ENCODE measurements around the gene SNCA.
A peak's percentile ranks its signal among the peaks of the same experiment; 100 is the strongest.

SNCA gene

DNA sequence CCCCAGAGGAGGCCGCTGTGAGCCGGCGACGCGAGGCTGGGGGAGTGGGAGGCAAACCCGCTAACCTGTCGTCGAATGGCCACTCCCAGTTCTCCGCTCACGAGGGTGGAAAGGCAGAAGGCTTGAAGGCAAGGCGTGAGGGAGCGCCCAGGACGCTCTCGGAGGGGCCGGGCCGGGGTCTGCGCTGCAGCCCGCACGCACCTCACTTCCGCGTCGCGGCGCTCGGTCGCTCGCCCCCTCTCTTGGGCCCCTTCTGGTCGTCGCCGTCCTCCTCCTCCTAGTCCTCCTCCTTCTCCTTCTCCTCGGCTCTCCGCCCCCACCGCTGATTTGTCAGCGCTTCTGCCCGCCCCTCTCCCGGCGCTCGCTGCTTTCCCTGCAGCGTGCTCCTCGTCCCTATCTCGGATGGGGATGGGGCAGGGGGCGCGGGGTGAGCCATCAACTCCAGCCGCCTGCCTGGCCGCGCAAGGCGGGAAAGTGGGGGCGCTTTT, at the start of gene SNCA:
Gene SNCA, minus strand, starts transcription at position 265 of the 488 bp plus-strand sequence. CDS start 1,494 bp downstream, outside the sequence.
- peak; percentile 72 for DNase-seq (ENCODE audit: low read depth)

DNA sequence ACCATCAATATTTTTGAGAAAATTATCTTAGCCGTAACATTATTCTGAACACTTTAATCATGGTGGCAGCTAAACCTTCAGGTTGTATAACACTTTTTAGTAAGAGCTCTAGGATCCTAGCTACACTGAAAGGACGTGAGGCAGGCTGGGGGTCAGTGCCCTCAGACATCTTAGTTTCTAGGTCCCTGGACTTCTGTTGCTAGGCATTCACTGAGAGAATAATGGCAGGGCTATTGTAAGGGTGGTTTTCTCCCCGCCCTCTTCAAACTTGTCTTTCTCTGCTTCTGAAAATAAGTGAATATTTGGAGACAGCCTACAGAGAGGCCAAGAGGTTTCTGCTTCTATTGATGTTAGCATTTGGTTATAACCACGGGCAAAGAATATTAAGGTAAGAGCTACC, 42.3 kb upstream of the SNCA start:
- DNase-seq (ENCODE audit: low read depth), result no peak

DNA sequence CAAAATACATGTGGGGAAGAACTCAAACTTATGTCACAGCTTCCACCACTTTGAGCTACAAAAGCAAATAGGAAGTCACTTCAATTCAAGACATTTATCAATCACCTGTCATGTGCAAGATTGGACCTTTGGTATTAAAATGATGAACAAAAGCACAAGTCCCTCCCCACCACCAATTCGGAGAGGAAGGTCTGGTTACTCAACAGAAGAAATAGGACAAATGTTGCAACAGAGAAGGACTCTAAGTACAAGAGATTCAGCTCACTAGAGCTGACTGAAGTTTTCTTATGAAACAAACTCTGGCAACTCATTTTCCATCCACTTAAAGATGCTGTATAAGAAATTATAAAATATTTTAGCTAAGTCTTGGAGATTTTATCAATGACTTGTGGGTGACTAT, 41.6 kb upstream of the SNCA start:
- peak; percentile 31 for DNase-seq (ENCODE audit: low read depth)

DNA sequence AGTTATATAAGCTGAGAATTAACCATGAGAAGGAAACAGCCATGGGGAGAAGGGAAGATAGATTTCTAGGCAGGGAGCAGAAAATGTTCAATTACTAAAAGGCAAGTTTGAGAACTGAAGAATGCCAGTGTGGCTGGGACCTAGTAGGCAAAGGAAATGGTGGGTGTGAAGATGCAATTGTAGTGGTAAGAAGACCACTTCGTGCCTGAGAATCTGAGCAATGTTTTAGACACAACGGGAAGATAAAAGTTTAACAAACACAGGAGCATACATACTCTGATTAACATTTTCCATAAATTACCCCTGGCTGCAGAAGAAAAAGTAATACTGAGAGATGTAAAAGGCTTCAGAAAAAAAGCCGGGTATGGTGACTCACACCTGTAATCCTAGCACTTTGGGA, 39.6 kb upstream of the SNCA start:
- no peak for DNase-seq (ENCODE audit: low read depth)

DNA sequence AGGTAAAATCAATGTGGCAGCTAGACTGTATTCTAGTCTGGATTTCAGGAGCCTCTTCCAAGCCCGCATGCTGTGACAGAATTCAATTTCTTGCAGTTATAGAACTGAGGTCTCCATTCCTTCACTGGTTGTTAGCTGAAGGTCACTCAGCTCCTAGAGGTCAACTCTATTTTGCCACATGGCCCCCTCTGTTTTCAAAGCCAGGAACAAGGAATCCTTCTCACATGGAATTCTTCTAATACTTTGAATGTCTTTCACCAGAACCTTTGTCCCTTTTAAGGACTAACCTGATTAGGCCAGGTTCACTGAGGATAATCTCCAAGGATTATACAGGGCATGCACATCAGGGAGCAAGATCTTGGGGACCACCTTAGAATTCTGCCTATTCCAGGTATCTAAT, 34.2 kb upstream of the SNCA start:
- DNase-seq (ENCODE audit: low read depth), result no peak

DNA sequence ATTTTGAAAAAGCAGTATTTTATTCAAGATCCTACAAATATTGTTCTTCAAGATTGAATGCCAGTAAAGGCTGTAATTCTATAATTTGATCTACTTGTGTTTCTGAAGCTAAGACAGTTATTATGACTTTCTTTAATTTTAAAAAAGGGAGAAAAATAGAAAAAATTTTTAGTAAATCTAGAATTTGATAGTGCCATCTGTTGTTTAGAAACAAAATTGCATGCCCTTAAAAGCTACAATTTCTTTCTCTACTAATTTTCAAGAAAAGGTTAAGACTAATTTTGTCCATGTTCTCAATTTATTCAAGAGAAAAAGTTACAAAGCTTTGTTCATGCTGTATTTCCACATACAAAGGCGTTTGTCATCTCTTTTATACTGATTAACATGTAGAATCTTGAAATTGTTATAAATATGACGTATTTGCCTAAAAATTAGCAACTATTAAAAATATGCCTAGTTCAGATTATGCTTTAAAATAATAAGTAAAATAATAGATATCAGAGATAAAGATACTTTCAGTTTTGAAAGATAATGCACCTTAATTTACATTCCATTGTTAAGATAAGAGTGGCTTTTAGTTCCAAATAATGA, 32.1 kb upstream of the SNCA start:
- no peak for DNase-seq (ENCODE audit: low read depth)

DNA sequence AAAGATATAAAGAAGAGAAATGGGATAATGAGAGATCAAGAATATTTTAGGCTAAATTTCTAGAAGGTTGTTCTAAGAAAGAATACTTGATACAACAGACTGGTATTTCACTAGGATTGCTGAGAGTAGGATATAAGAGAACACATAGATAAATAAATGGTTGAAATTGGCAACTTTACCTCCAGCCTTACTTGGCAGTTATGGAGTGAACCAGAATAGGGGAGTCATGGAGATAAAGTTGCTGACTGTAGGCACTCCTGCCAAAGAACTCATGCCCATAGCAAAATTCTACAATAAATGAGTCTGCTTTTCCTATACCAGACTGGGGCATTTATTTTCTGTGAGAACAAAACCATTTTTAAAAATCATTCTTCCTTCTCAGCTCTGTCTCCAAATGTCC, 31.3 kb upstream of the SNCA start:
- DNase-seq (ENCODE audit: low read depth), result peak; percentile 52

DNA sequence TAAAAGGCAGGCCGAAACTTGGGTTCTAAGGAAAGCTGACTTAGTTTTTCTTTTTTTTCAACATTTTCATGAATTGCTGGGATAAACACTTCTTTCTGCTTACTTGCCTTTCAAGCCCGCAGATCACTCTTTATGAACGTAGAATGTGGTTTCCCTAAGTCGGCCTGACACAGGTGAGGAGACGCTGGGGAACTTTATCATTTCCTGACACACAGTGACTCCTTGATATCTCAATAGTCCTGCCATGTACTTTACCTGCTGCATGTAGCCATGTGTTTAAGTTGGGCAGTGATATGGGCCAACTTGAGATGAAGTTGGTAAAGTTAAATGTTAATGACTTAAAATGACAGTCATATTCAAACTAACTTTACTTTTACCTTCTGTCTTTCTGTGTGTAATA, 26.6 kb upstream of the SNCA start:
- no peak for DNase-seq (ENCODE audit: low read depth)

DNA sequence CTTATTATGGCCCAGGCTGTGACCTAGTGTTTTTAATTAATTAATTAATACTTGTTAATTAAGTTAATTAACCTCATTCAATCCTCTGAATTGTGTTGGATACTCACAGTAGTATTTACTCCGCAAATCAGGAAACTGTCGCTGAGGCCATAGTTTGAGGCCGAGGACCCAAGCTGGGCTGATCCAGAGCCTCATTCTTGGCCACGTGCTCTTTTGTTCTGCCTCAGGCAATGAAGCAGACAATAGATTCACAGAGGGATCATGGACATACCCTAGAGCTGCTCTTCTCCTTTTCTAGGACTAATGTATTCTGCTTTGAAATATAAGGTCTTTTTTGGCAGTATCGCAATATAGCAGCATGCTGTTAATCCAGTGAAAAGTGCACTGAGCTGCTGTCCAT, 24.0 kb upstream of the SNCA start:
- DNase-seq (ENCODE audit: low read depth), result no peak

DNA sequence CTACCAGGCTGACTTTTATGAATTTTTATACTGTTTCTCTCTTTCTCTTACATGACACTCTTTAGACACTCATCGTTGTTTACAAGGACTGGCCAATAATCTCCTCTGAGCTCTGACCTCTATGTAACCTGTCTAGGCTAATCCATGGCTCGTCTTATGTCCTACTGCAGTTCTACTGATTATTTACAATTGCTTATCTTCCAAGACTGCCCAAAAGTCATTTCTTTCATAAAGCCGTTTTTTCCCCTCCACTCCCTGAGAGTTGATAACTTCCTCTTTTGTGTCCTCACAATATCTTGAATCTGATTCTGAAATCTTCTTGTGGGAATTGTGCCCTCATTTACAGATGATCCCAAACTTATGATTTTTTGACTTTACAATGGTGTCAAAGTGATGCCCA, 18.3 kb upstream of the SNCA start:
- DNase-seq (ENCODE audit: low read depth), result no peak

DNA sequence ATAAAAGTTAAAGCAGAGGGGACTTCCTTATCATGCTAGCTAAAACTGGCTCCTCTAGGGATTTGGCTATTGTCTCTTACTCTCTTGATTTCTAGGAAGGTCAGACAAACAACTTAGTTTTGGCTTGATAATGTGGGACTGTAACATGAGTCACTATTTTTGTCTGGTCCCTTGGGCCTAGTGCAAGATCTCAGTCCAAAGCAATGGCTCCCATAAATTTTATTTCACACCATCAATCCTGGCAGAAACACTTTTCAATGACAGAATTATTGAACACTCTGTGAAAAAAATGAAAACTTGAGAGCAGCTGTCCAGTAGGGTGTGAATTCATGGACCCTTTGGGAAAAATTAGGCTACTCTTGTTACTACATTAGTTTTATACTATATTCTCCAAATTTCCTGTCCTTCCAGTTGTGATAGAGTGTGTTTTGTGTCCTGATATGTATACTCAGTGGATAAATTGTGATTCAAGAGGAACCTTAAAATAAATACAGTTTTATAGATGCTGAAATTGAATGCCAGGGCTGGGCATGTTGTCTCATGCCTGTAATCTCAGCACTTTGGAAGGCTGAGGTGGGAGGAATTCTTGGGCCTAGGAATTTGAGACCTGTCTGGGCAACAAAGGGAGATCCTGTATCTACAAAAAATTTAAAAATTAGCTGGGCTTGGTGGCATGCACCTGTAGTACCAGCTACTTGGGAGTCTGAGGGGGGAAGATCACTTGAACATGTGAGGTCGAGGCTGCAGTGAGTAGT, 10.8 kb upstream of the SNCA start:
- DNase-seq (ENCODE audit: low read depth), result no peak

DNA sequence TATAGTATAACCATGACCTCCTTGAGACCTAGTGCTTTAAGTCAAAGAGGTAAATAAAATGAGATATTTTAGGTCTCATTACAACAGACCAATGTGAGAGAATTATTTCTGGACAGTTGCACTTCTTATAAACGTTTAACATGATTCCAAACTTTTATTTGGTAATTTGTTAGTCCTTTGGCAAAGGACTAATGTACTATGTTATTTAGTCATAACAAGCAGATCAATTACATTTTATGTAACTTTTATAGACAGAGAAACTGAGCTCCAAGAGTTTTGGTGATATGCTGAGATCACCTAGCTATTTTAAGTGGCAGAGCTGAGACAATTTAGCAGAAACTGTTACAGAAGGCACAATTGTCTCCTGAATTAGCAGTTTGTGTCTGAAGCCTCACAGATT, 2.6 kb upstream of the SNCA start:
- no peak for DNase-seq (ENCODE audit: low read depth)

DNA sequence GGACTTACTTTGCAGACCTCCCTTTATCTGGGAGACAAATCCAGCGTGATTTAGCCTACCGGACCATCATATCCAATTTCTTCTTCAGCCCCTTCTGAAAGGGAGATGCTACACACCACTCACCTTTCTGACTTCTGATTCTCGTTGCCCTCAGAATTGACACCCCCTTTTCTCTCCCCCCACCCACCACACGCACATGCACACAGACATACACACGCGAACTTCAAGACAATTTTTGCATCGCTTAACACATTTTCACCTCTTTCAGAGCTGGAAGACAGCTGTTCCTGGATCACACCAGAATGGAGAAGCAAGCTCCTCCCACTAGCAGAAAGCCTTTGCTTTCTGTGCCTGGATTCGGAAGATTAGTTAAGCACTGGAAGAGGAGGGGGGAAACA, 1.0 kb upstream of the SNCA start:
- DNase-seq (ENCODE audit: low read depth), result no peak

DNA sequence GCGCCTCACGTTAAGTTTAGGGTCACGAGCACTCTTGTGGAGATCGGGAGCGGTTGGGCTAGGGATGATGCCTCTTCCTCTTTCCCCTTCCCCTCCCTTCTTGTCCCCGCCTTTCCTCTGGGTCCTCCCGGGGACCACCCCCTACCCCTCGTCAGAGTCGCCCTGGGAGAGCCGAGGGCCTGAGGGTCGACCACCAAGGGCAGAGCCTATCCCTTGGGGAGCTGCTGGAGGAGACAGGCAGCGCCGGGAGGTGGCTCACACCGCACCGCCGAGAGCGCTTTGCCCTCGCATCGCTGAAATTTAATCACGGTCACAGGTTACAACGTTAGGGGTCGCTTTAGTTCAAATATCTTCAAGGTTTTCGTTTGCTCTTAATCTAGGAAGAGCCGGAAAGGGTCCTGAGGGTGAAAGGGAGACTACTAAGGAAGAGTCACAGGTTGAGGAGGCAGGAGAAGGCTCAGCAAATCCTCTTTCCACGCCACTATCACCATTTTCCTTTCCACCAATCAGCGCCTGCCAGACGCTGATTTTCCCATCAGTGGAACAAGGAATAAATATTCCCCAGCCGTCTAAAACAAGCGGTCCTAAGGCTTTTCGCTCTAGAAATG, 528 bp upstream of the SNCA start:
- DNase-seq (ENCODE audit: low read depth), result peak; percentile 16

DNA sequence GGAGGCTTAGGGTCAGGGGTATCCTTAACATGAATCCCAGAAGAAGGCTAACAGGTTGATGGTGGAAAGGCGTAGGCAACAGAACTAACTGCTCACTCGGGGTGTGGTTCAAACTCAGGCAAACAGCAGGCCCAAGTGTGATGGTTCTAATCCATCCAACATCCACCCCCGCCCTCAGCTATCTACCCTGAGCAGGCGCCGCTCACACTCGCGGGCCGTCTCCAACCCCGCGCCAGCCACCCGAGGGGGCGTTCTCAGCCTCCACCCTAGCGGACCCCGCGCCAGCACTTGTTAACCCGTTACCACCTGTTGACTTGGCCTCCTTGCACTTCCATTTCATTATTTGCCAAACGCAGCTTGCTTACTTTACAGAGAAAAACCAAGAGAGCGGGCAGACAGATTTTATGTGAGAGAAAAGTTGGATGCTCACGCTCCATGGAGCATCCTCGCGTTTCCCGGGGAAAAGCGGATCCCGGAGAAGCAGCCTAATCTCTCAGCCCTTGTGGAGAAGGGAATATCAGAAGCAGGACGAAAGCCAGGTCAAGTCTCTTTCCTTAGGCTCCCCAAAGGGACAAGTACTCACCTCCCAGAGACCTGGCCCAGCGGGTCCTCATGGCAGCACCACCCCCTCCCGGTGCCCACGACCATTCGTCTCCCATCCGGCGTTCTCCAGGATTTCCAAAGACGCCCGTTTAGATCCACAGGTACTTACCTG, 773 bp downstream of the SNCA start:
- no peak for DNase-seq (ENCODE audit: low read depth)

DNA sequence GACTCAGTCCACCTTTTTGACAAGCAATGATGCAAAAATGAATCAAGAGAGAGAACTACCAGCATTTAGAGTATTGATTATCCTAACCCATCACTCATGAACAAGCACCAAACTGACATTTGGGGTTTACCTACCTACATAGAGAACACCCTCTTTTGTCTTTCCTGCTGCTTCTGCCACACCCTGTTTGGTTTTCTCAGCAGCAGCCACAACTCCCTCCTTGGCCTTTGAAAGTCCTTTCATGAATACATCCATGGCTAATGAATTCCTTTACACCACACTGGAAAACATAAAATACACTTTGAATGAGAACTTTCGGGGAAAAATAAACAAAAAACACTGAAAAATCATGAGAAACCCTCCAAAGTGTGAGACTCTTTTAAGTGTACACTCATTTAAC, 1.5 kb downstream of the SNCA start:
- no peak for DNase-seq (ENCODE audit: low read depth)

DNA sequence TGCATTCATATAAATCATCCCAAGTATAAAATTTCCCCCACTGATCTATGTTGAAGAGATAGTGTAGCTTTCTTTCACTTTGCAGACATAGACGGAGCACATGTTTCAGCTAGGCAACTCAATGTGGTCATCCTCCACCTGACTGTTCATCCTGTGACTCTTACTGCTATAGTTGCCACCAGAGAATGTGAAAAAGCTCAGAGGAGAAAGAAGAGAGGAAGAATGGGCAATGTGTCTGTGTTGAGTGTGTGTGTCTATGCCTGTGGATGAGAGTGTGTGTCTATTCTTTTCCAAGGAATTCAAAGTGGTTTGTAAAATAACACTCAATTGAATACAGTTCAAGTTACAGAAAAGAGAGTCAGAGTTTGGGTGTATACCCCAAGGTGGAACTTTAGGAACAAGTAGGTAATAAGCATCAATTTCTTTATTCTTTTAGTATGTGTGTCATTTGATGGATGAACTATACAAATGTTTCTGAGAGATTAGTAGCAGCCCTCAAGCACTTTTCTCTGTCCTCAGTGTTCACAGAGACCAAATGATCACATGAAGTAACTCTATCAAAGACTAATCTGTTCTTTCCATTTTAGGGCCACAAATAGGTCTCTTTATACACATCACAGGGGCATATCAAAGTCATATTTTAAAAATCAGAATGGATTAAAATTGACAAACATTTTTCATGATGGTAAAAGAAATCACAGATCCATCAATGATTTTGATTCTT, 2.3 kb downstream of the SNCA start:
- DNase-seq (ENCODE audit: low read depth), result no peak

DNA sequence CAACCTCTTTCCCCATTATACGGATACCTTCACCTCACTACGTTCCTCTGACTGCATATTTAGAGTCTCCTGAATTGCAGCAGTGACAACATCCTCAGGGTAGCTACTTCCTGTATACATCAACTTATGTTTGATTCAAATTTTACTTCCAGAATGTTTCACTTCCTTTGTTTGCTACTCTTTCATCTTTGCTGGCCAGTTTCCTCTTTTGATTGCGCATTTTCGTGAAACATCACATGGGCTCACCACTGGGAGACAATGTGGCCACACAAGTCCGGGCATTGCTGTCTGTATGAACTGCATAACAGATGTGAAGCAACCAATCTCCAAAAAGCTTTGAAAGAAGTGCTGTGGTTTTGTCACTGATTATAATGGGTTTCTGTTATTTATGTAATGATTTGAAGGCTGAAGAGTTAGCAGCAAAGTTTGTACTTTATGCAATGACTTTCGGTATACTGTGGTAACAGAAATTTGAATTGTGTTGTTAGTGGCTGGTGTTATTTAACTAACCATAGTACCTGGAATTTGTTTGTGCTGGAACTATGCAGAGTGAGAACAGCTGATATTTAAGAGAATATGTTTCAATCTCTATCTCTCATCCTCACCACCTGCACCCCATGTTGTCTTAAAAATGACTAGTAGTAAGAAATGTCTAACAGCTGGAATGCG, 7.4 kb downstream of the SNCA start:
- peak; percentile 84 for DNase-seq (ENCODE audit: low read depth)

DNA sequence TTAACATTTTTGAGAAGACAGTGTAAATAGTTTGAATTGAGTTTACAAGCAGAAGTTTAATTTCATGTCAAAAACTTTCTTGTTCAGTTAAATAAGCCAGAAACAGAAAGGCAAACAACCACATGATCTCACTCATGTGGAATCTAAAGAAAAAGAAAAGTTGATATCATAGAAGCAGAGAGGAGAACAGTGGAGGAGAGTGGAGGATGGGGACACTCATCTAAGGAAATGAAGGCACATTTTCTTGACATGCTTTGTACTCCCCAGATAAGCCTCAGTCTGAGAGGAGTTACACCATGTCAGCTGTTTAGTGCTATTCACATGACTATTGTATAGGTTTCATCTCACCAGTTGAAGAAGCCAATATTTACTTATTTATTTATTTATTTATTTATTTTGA, 13.5 kb downstream of the SNCA start:
- DNase-seq (ENCODE audit: low read depth), result no peak

DNA sequence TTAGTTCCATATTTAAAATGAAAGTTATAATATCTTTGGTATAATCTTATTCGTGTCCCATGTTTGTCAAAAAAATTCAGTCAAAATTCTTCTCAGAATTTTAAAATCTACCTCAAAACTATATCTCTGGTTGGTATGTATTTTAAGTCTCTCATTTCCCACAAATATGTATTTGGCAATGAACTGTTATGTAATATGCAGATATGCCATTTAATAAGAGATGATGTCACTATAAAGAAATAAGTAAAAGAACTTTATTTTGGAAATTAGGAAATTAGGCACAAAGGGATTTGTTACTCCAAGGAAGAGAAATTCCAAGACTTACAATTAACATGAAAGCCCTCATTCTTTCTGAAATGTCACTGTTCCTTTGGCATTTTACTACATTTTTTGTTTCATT, 15.3 kb downstream of the SNCA start:
- DNase-seq (ENCODE audit: low read depth), result no peak

DNA sequence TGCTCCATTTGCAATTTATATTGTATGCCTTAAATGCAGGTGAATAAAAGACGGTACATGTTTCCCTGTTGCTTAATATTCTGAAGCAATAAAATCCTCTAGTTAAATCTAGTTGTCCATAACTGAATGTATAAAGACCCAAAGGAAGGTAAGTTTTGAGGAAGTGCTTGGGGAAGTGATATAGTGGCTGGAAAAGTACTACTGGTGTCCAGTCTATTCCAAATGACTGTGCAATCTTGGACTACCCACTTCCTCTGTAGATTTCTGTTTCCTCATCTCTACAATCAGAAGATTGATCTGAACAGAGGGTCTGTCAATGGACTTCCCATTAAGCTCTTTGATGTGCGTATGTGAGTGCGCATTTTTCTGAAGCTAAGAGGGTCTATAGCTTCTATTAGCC, 17.0 kb downstream of the SNCA start:
- no peak for DNase-seq (ENCODE audit: low read depth)

DNA sequence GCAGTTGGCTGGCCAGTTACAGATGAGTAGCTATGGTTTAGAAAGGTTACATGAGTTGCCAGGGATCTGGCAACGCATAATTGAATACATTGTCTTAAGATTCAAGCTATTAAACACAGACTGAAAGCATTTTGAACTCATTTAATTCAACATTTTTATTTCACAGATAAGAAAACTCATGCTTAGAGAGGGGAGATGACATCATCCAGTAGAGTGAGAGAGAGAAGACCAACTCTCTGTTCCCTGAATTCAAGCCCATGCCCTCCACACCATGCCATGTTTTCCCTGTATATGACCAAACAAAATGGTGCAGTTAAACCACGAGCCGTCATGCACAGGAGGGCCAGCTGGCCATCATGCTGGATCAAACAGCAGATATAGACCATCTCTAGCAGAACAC, 22.6 kb downstream of the SNCA start:
- no peak for DNase-seq (ENCODE audit: low read depth)

All from fibroblast of gingiva (primary cell).